Trophoblast cell (in vitro differentiated cells and primary cell): ENCODE data around the gene GDF15.
A peak's percentile ranks its signal among the peaks of the same experiment; 100 is the strongest.
"Not testable (repeated sequence)": the region's sequence is repeated elsewhere in the genome, so short reads cannot be mapped to it uniquely, and the experiment has no call there.

ENCODE experiments used
- DNase-seq, 2 donors: peaks; one replicate each; pipeline ENCODE4 v3.0.0-alpha.2; 2016
- H2AFZ ChIP-seq: 2 replicates; pipeline ENCODE4 v1.6.1; 2013; ENCODE audit warnings: low read length, moderate library complexity, mild to moderate bottlenecking; ENCODE audit not compliant: insufficient read depth, poor library complexity
- H2AK5ac ChIP-seq: 2 replicates; pipeline ENCODE4 v1.6.1; 2013; ENCODE audit warnings: mild to moderate bottlenecking, low read length
- H2BK120ac ChIP-seq: 2 replicates; pipeline ENCODE4 v1.6.1; 2013; ENCODE audit warnings: low read length, mild to moderate bottlenecking, moderate library complexity; ENCODE audit not compliant: insufficient read depth, poor library complexity
- H2BK12ac ChIP-seq: 2 replicates; pipeline ENCODE4 v1.6.1; 2013; ENCODE audit warnings: mild to moderate bottlenecking, low read length, moderate library complexity
- H2BK5ac ChIP-seq: 2 replicates; pipeline ENCODE4 v1.6.1; 2013; ENCODE audit warnings: low read length, low read depth, moderate library complexity, mild to moderate bottlenecking; ENCODE audit not compliant: poor library complexity
- H3K14ac ChIP-seq: 2 replicates; pipeline ENCODE4 v1.6.1; 2013; ENCODE audit warnings: mild to moderate bottlenecking, low read length
- H3K18ac ChIP-seq: 2 replicates; pipeline ENCODE4 v1.6.1; 2013; ENCODE audit warnings: mild to moderate bottlenecking, low read length
- H3K23ac ChIP-seq: 2 replicates; pipeline ENCODE4 v1.6.1; 2013; ENCODE audit warnings: low read length
- H3K27ac ChIP-seq: 2 replicates; pipeline ENCODE4 v1.5.1; 2013; ENCODE audit warnings: low read depth, mild to moderate bottlenecking, inconsistent platforms, low read length, moderate library complexity
- H3K27me3 ChIP-seq: 2 replicates; pipeline ENCODE4 v1.6.1; 2013; ENCODE audit warnings: inconsistent platforms, mild to moderate bottlenecking, low read length, moderate library complexity; ENCODE audit not compliant: insufficient read depth
- H3K36me3 ChIP-seq, 2 experiments: 1 replicate in 1 of 2; 2 replicates in 1 of 2; pipeline ENCODE4 v1.6.1; 2013; ENCODE audit warnings: low read length in 2 of 2, mild to moderate bottlenecking in 2 of 2, moderate library complexity in 1 of 2; ENCODE audit not compliant: insufficient read depth in 2 of 2, control insufficient read depth in 1 of 2
- H3K4ac ChIP-seq: 2 replicates; pipeline ENCODE4 v1.6.1; 2013; ENCODE audit warnings: low read depth, mild to moderate bottlenecking, low read length, moderate library complexity
- H3K4me1 ChIP-seq, 2 experiments: 1 replicate in 1 of 2; 2 replicates in 1 of 2; pipeline ENCODE4 v1.6.1; 2013; ENCODE audit warnings: low read length in 2 of 2, mild to moderate bottlenecking in 2 of 2, moderate library complexity in 1 of 2; ENCODE audit not compliant: insufficient read depth in 2 of 2, control insufficient read depth in 1 of 2
- H3K4me2 ChIP-seq: 2 replicates; pipeline ENCODE4 v1.6.1; 2013; ENCODE audit warnings: inconsistent platforms, mild to moderate bottlenecking, low read length, moderate library complexity
- H3K4me3 ChIP-seq: 2 replicates; pipeline ENCODE4 v1.5.1; 2013; ENCODE audit warnings: mild to moderate bottlenecking, low read depth, low read length, inconsistent platforms
- H3K79me1 ChIP-seq: one replicate; pipeline ENCODE4 v1.6.1; 2013; ENCODE audit warnings: low read length
- H3K79me2 ChIP-seq: 2 replicates; pipeline ENCODE4 v1.6.1; 2013; ENCODE audit warnings: low read length, mild to moderate bottlenecking; ENCODE audit not compliant: control insufficient read depth, insufficient read depth, poor library complexity
- H3K9ac ChIP-seq: 2 replicates; pipeline ENCODE4 v1.6.1; 2013; ENCODE audit warnings: mild to moderate bottlenecking, low read length
- H3K9me3 ChIP-seq: 2 replicates; pipeline ENCODE4 v1.6.1; 2013; ENCODE audit warnings: low read depth, mild to moderate bottlenecking, control low read depth, inconsistent platforms, low read length; ENCODE audit not compliant: insufficient read depth
- H4K12ac ChIP-seq: 2 replicates; pipeline ENCODE4 v1.6.1; 2013; ENCODE audit warnings: low read depth, mild to moderate bottlenecking, low read length, moderate library complexity
- H4K8ac ChIP-seq: 2 replicates; pipeline ENCODE4 v1.6.1; 2013; ENCODE audit warnings: low read depth, mild to moderate bottlenecking, low read length, moderate library complexity
- H4K91ac ChIP-seq: one replicate; pipeline ENCODE4 v1.6.1; 2013; ENCODE audit warnings: low read depth, mild to moderate bottlenecking, low read length, moderate library complexity
- WGBS: extraction: QIAGEN DNeasy Blood & Tissue Kit; methylation state at CpG from one replicate; pipeline ENCODE4 v1.1.7; 2013; ENCODE audit warnings: missing lambda C conversion rate; ENCODE audit not compliant: insufficient read length, insufficient coverage; ENCODE audit errors: extremely low coverage; 5-methylcytosine and 5-hydroxymethylcytosine counted together

The GDF15 gene

DNA sequence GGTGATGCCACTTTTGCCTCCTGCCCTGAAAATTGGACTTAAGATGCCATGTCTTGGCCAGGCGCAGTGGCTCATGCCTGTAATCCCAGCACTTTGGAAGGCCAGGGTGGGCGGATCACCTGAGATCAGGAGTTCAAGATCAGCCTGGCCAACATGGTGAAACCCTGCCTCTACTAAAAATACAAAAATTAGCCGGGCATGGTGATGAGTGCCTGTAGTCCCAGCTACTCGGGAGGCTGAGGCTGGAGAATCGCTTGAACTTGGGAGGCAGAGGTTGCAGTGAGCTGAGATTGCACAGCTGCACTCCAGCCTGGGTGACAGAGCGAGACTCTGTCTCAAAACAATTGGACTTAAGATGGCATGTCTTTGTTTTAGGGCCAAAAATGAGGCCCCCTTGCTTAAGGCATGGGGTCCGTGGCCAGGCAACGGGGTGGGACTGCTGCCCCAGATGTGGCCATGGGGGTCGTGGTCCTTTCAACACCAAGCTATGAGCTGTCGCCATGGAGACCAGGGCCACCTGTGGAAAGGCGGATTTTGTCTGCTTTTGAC, 21.6 kb upstream of the GDF15 start:
- peak overlapping the region; percentile 53 for H2AFZ ChIP-seq
- H3K9ac ChIP-seq, H3K79me2 ChIP-seq, H3K4me3 ChIP-seq, H3K36me3 ChIP-seq, H3K27me3 ChIP-seq, DNase-seq, H3K9me3 ChIP-seq, H3K23ac ChIP-seq: not testable (repeated sequence)
- peak overlapping the region; percentile 87 for H3K27ac ChIP-seq
- H3K14ac ChIP-seq: peak overlapping the region; percentile 90
- peak overlapping the region; percentile 60 for H3K18ac ChIP-seq
- H2AK5ac ChIP-seq: peak overlapping the region; percentile 98
- peaks cover 28 to 30% of the 10 kb centered on the region in 2 experiments for H3K4me1 ChIP-seq
- peak overlapping the region; percentile 22 for H4K12ac ChIP-seq
- peaks cover 39% of the 10 kb centered on the region for H3K79me1 ChIP-seq
- H4K91ac ChIP-seq: peak overlapping the region; percentile 100
- H2BK120ac ChIP-seq: peak overlapping the region; percentile 97
- peak overlapping the region; percentile 99 for H2BK5ac ChIP-seq
- H4K8ac ChIP-seq: peak overlapping the region; percentile 92
- H3K4me2 ChIP-seq: peak overlapping the region; percentile 20
- WGBS: no CpG with 5 or more reads among the region's 11 CpGs
- H3K4ac ChIP-seq: peak overlapping the region; percentile 87
- peak overlapping the region; percentile 81 for H2BK12ac ChIP-seq

DNA sequence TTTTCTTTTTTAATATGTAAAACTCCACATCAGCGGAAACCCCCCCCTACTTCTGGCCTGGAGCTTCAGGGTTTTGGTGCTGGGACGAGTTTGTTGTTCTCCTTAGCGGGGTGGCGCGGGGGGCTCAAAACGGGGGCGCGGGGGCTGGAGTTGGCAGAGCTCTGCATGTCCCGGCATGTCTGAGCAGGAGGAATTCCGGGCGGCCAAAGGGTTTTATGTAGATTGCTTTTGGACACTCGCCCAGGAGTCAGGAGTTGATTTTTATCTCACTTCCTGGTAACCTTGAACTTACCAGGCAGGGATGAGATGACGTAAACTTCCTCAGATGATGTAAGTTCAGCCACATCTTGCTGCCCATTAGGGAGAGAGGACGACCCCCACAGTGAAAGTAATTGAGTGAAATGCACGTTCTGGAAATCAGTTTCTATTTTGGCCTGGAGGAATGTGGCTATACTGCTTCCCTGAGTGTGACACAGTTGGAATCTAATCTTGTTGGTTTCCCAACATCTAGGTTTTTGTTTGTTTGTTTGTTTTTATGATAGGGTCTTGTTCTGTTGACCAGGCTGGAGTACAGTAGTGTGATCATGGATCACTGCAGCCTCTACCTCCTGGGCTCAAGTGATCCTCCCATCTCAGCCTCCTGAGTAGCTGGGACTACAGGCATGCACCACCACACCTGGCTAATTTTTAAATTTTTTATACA, 21.0 kb upstream of the GDF15 start:
- H2BK5ac ChIP-seq: peak overlapping the region; percentile 99
- no peak overlapping the region for H3K4me3 ChIP-seq
- H2BK12ac ChIP-seq: peak overlapping the region; percentile 81
- peak overlapping the region; percentile 22 for H4K12ac ChIP-seq
- H3K36me3 ChIP-seq: peaks cover 0 to 2% of the 10 kb centered on the region in 2 experiments
- peak overlapping the region; percentile 97 for H2BK120ac ChIP-seq
- H3K9me3 ChIP-seq: peaks cover 1% of the 10 kb centered on the region
- H3K27ac ChIP-seq: peak overlapping the region; percentile 87
- no peak overlapping the region for H3K9ac ChIP-seq
- H2AFZ ChIP-seq: peak overlapping the region; percentile 53
- H3K23ac ChIP-seq: no peak overlapping the region
- peaks cover 33 to 34% of the 10 kb centered on the region in 2 experiments for H3K4me1 ChIP-seq
- peak overlapping the region; percentile 100 for H4K91ac ChIP-seq
- H3K79me1 ChIP-seq: peaks cover 45% of the 10 kb centered on the region
- no CpG with 5 or more reads among the region's 15 CpGs for WGBS
- H2AK5ac ChIP-seq: peak overlapping the region; percentile 98
- peaks cover 5% of the 10 kb centered on the region for H3K79me2 ChIP-seq
- no peaks in the 10 kb centered on the region for H3K27me3 ChIP-seq
- peak overlapping the region; percentile 60 for H3K18ac ChIP-seq
- H3K14ac ChIP-seq: peak overlapping the region; percentile 90
- DNase-seq: peak; percentile 90 to 98
- H4K8ac ChIP-seq: peak overlapping the region; percentile 92
- H3K4me2 ChIP-seq: peak overlapping the region; percentile 20
- peak overlapping the region; percentile 87 for H3K4ac ChIP-seq

DNA sequence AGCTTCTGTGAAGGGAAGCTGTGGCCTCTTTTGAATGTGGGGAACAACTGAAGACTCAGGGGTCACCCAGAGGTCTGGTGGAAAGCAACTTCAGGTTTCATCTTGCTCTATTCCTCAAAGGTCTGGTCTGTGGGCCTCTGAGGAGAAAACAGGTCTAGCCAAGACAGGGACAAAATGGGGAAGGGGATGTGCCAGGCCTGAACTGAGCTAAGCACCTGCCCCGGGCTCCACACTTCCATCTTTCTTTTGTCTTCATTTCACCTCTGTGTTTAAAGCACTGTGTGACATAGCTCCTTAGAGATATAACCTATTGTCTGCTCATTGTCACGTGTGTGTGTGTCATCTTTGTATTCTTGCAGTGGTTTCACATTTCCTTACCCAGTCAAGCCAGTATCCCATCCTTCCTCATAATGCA, 19.9 kb upstream of the GDF15 start:
- peak overlapping the region; percentile 90 for H3K14ac ChIP-seq
- no peak overlapping the region for H4K12ac ChIP-seq
- H3K4me3 ChIP-seq: no peak overlapping the region
- peak overlapping the region; percentile 94 for H2BK120ac ChIP-seq
- peak overlapping the region; percentile 59 for H2AK5ac ChIP-seq
- H3K9me3 ChIP-seq: peaks cover 1% of the 10 kb centered on the region
- no peak overlapping the region for H2AFZ ChIP-seq
- no peaks in the 10 kb centered on the region for H3K27me3 ChIP-seq
- peaks cover 0 to 2% of the 10 kb centered on the region in 2 experiments for H3K36me3 ChIP-seq
- peak; percentile 48 to 74 for DNase-seq
- H3K4ac ChIP-seq: peak overlapping the region; percentile 34
- peak overlapping the region; percentile 78 for H3K18ac ChIP-seq
- peak overlapping the region; percentile 93 for H4K91ac ChIP-seq
- no peak overlapping the region for H3K23ac ChIP-seq
- H2BK12ac ChIP-seq: peak overlapping the region; percentile 99
- H3K79me2 ChIP-seq: peaks cover 5% of the 10 kb centered on the region
- peaks cover 48% of the 10 kb centered on the region for H3K79me1 ChIP-seq
- peak overlapping the region; percentile 75 for H4K8ac ChIP-seq
- H3K27ac ChIP-seq: peak overlapping the region; percentile 62
- no peak overlapping the region for H3K4me2 ChIP-seq
- peak overlapping the region; percentile 88 for H2BK5ac ChIP-seq
- no peak overlapping the region for H3K9ac ChIP-seq
- H3K4me1 ChIP-seq: peaks cover 33 to 34% of the 10 kb centered on the region in 2 experiments
- no CpG with 5 or more reads among the region's 2 CpGs for WGBS

DNA sequence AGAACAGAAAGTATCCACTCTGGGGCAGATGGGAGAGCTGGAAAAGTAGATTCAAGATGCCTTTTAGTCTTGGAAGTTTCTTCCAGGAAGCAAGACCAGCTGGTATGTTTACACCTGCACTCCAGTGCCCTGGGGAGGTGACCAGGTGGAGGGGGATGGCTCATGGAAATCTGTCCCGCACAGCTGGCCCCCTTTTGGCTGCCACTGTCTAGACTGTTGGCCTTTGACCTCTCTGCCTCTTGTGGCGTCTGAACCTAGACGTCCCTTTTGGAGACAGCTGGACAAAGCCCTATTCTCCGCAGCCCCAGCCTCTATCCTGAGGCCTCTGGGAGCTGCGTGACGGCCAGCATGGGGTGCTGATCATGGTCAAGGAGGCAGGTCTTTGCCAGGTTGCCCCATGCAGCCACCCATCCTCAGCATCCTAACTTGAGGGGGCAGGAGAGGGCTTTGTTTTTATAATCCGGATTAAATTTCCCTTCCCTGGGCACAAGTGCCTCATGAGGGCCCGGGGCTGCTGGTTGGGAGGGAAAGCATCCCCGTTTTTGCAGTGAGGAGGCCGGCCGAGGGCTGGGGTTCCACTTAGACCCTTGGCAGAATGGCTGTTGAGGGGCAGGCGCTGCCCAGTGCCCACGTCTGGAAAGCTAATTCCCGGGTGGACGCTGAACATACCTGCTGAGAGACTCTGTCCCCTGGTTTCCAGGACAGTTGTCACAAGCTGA, 17.3 kb upstream of the GDF15 start:
- peak overlapping the region; percentile 49 for H3K4ac ChIP-seq
- H4K91ac ChIP-seq: peak overlapping the region; percentile 98
- peak overlapping the region; percentile 32 for H2AFZ ChIP-seq
- no peak overlapping the region for H3K9ac ChIP-seq
- peaks cover 36 to 37% of the 10 kb centered on the region in 2 experiments for H3K4me1 ChIP-seq
- H2BK5ac ChIP-seq: peak overlapping the region; percentile 90
- peak; percentile 81 to 87 for DNase-seq
- H3K9me3 ChIP-seq: peaks cover 1% of the 10 kb centered on the region
- peak overlapping the region; percentile 97 for H2BK120ac ChIP-seq
- H3K23ac ChIP-seq: no peak overlapping the region
- peak overlapping the region; percentile 86 for H3K14ac ChIP-seq
- no peak overlapping the region for H4K12ac ChIP-seq
- peak overlapping the region; percentile 22 for H3K18ac ChIP-seq
- peaks cover 51% of the 10 kb centered on the region for H3K79me1 ChIP-seq
- no peaks in the 10 kb centered on the region for H3K27me3 ChIP-seq
- H3K4me2 ChIP-seq: no peak overlapping the region
- peak overlapping the region; percentile 90 for H4K8ac ChIP-seq
- WGBS: no CpG with 5 or more reads among the region's 15 CpGs
- peak overlapping the region; percentile 76 for H3K27ac ChIP-seq
- H3K79me2 ChIP-seq: peaks cover 8% of the 10 kb centered on the region
- H3K36me3 ChIP-seq: peaks cover 0 to 1% of the 10 kb centered on the region in 2 experiments
- no peak overlapping the region for H3K4me3 ChIP-seq
- peak overlapping the region; percentile 39 for H2BK12ac ChIP-seq
- H2AK5ac ChIP-seq: peak overlapping the region; percentile 65
